Fibroblast of lung (primary cell): Measurements from ENCODE around the gene QPCTL. TPM values are rescaled to one million over a fixed set of nuclear protein-coding genes. Genes with fewer than 3 reads are reported as not detected.
"Not testable (repeated sequence)": the region's sequence is repeated elsewhere in the genome, so short reads cannot be mapped to it uniquely, and the experiment has no call there.

Source experiments
- DNase-seq, 2 donors: peaks; one replicate each; pipeline versions ENCODE4 v3.0.0 to v3.0.0-alpha.2; 2010; ENCODE audit warnings: low read depth in 2 of 2
- H2AFZ ChIP-seq: 2 replicates; pipeline ENCODE4 v1.5.1; 2012; ENCODE audit warnings: low read length, control low read depth, inconsistent platforms
- H3K27ac ChIP-seq: 2 replicates; pipeline ENCODE4 v1.5.1; 2011; ENCODE audit warnings: low read length, control low read depth; ENCODE audit not compliant: insufficient read depth
- H3K27me3 ChIP-seq: 2 replicates; pipeline ENCODE4 v1.5.1; 2011; ENCODE audit warnings: mild to moderate bottlenecking, low read length; ENCODE audit not compliant: control insufficient read depth, insufficient read depth
- H3K36me3 ChIP-seq: 2 replicates; pipeline ENCODE4 v1.5.1; 2011; ENCODE audit warnings: low read length; ENCODE audit not compliant: control insufficient read depth, insufficient read depth
- H3K4me1 ChIP-seq: 2 replicates; pipeline ENCODE4 v1.5.1; 2011; ENCODE audit warnings: low read length; ENCODE audit not compliant: control insufficient read depth, insufficient read depth; ENCODE audit errors: extremely low read depth
- H3K4me2 ChIP-seq: 2 replicates; pipeline ENCODE4 v1.5.1; 2011; ENCODE audit warnings: low read length, control low read depth; ENCODE audit not compliant: insufficient read depth; ENCODE audit errors: extremely low read depth
- H3K4me3 ChIP-seq, 4 experiments: fragments of 200-600 bp in 1 of 4; sonication (generic) in 1 of 4; replicated peaks in 1 of 4; 2 replicates each; pipeline ENCODE4 v1.5.1; 2011 to 2016; ENCODE audit warnings: low read length in 4 of 4, low read depth in 3 of 4, mild to moderate bottlenecking in 3 of 4, control low read depth in 2 of 4, inconsistent platforms in 1 of 4, mixed read lengths in 1 of 4; ENCODE audit not compliant: insufficient read depth in 1 of 4; ENCODE audit errors: control extremely low read depth in 1 of 4
- H3K79me2 ChIP-seq: 2 replicates; pipeline ENCODE4 v1.5.1; 2012; ENCODE audit warnings: mild to moderate bottlenecking, low read length, inconsistent platforms; ENCODE audit not compliant: control insufficient read depth, insufficient read depth
- H3K9ac ChIP-seq: 2 replicates; pipeline ENCODE4 v1.5.1; 2011; ENCODE audit warnings: mild to moderate bottlenecking, low read length, control low read depth; ENCODE audit not compliant: insufficient read depth
- H3K9me3 ChIP-seq: 2 replicates; pipeline ENCODE4 v1.5.1; 2012; ENCODE audit warnings: low read depth, low read length; ENCODE audit not compliant: control insufficient read depth, insufficient read depth
- H4K20me1 ChIP-seq: 2 replicates; pipeline ENCODE4 v1.5.1; 2011; ENCODE audit warnings: low read length; ENCODE audit not compliant: control insufficient read depth, insufficient read depth; ENCODE audit errors: extremely low read depth
- CTCF ChIP-seq, 2 donors: IDR thresholded peaks in 1 of 2; conservative IDR thresholded peaks in 1 of 2; 1 replicate in 1 of 2; 2 replicates in 1 of 2; pipeline ENCODE4 v1.5.1; 2011 to 2012; ENCODE audit warnings: low read length in 2 of 2, control low read depth in 1 of 2, inconsistent platforms in 1 of 2, low read depth in 1 of 2, mild to moderate bottlenecking in 1 of 2
- EZH2 ChIP-seq: IDR thresholded peaks from 2 replicates; pipeline ENCODE4 v1.5.1; 2012; ENCODE audit warnings: low read length, control low read depth, mild to moderate bottlenecking; ENCODE audit errors: missing control alignments
- polyA plus RNA-seq, 2 donors: library from polyadenylated mRNA; depleted of rRNA in 1 of 2; stranded (reverse) in 1 of 2; unstranded in 1 of 2; fragments of >200 nt; gene quantifications; 2 replicates each; pipeline ENCODE4 v1.2.1, GENCODE V29; 2011 to 2012; ENCODE audit warnings: missing spikeins in 1 of 2
- total RNA-seq: library from RNA; depleted of rRNA; stranded (reverse); fragments of >200 nt; gene quantifications from 2 replicates; pipeline ENCODE4 v1.2.1, GENCODE V29; 2014

QPCTL gene
- total and polyA plus RNA-seq, 2 donors (not counting 1 experiment from before 2014, with no cell fraction given) = 5.8 to 9.4 TPM

GRCh38 chr19:45681391-45682015 lies 11.0 kb upstream of the QPCTL start:
- peaks cover 11% of the 10 kb centered on the region for H3K27me3 ChIP-seq
- peak; percentile 62 to 69 for DNase-seq
- H3K4me3 ChIP-seq = peak overlapping the region in 3 of 4 experiments; percentile 31 to 50 (median 31)
- H3K9me3 ChIP-seq = no peaks in the 10 kb centered on the region
- peak overlapping the region; percentile 23 for H2AFZ ChIP-seq
- no peak overlapping the region for H3K27ac ChIP-seq
- H3K36me3 ChIP-seq = no peaks in the 10 kb centered on the region
- no peaks in the 10 kb centered on the region for H3K79me2 ChIP-seq
- TF ChIP-seq CTCF (conservative IDR thresholded peaks at IDR 0.05 in 1 of 2, IDR thresholded peaks at IDR 0.05 in 1 of 2; ENCODE audit: low read depth in 1 of 2, low read length in 2 of 2) = peak; percentile 70 to 87
- TF ChIP-seq EZH2 = no peak
- no peaks in the 10 kb centered on the region for H4K20me1 ChIP-seq
- peaks cover 4% of the 10 kb centered on the region for H3K4me1 ChIP-seq
- H3K9ac ChIP-seq = no peak overlapping the region
- H3K4me2 ChIP-seq = peak overlapping the region; percentile 62

- Histone ChIP-seq H2AFZ (no peak overlapping the region), H3K36me3 (no peaks in the 10 kb centered on the region), H3K4me2 (no peak overlapping the region), H4K20me1 (no peaks in the 10 kb centered on the region), H3K27ac (no peak overlapping the region), H3K4me3 (no peak overlapping the region), H3K9ac (no peak overlapping the region), H3K27me3 (peaks cover 5% of the 10 kb centered on the region), H3K4me1 (peaks cover 4% of the 10 kb centered on the region), H3K9me3 (no peaks in the 10 kb centered on the region), H3K79me2 (no peaks in the 10 kb centered on the region)
- DNase-seq = no peak
- TF ChIP-seq CTCF (conservative IDR thresholded peaks at IDR 0.05 in 1 of 2, IDR thresholded peaks at IDR 0.05 in 1 of 2; ENCODE audit: low read depth in 1 of 2, low read length in 2 of 2) (no peak), EZH2 (no peak)
These were observed 10.3 kb upstream of the QPCTL start for GRCh38 chr19:45682117-45682516.

GRCh38 chr19:45682908-45683307 lies 9.6 kb upstream of the QPCTL start:
- H3K4me1 ChIP-seq = peaks cover under 1% of the 10 kb centered on the region
- H3K36me3 ChIP-seq = peaks cover 7% of the 10 kb centered on the region
- no peaks in the 10 kb centered on the region for H4K20me1 ChIP-seq
- H3K4me2 ChIP-seq = no peak overlapping the region
- TF ChIP-seq CTCF (conservative IDR thresholded peaks at IDR 0.05 in 1 of 2, IDR thresholded peaks at IDR 0.05 in 1 of 2; ENCODE audit: low read depth in 1 of 2, low read length in 2 of 2) (no peak), EZH2 (no peak)
- no peak overlapping the region for H3K9ac ChIP-seq
- no peaks in the 10 kb centered on the region for H3K9me3 ChIP-seq
- DNase-seq = no peak
- no peak overlapping the region for H2AFZ ChIP-seq
- H3K27me3 ChIP-seq = peaks cover 3% of the 10 kb centered on the region
- no peaks in the 10 kb centered on the region for H3K79me2 ChIP-seq
- no peak overlapping the region for H3K4me3 ChIP-seq
- H3K27ac ChIP-seq = no peak overlapping the region

GRCh38 chr19:45685045-45685444 lies 7.4 kb upstream of the QPCTL start:
- H3K9me3 ChIP-seq, H3K27me3 ChIP-seq, H3K27ac ChIP-seq, H3K79me2 ChIP-seq, DNase-seq, H4K20me1 ChIP-seq, H2AFZ ChIP-seq, H3K9ac ChIP-seq, H3K4me3 ChIP-seq, H3K4me1 ChIP-seq, H3K4me2 ChIP-seq: not testable (repeated sequence)
- H3K36me3 ChIP-seq = peaks cover 14% of the 10 kb centered on the region
